A673 (cell line): Measurements from ENCODE around the gene PELI3. TPM values are rescaled to one million over a fixed set of nuclear protein-coding genes. Genes with fewer than 3 reads are reported as not detected.

Experiments
- BruUV-seq: library from RNA; stranded (reverse); fragments of 400-500 nt; replicated peaks from 2 replicates; lab custom pipeline; 2021; lab: Mats Ljungman, UMichigan
- CTCF ChIA-PET: fragments of 300-600 bp; sonication (Branson Sonifier 250); formaldehyde crosslinking; loops from one replicate; lab custom pipeline; 2022; ENCODE audit warnings: antibody characterized with exemption; lab: Charles Lee
- POLR2A ChIA-PET: fragments of 300-600 bp; sonication (Branson Sonifier 250); formaldehyde crosslinking; loops from one replicate; lab custom pipeline; 2022; ENCODE audit warnings: antibody characterized with exemption; ENCODE audit not compliant: low non-redundant PET; lab: Charles Lee
- DNase-seq: peaks from one replicate; pipeline ENCODE4 v3.0.0-alpha.2; 2015; ENCODE audit warnings: low spot score
- H3K27ac ChIP-seq: fragments of 200-600 bp; sonication (generic); 2 replicates; pipeline ENCODE4 v1.5.1; 2016; ENCODE audit warnings: mixed run types, low read depth, mild to moderate bottlenecking, mixed read lengths, antibody characterized with exemption, low read length; ENCODE audit not compliant: poor library complexity, severe bottlenecking
- H3K27me3 ChIP-seq: fragments of 200-600 bp; sonication (generic); replicated peaks from 2 replicates; pipeline ENCODE4 v1.6.1; 2017; ENCODE audit warnings: mixed run types, low read depth, mild to moderate bottlenecking, mixed read lengths, antibody characterized with exemption, low read length; ENCODE audit not compliant: insufficient read depth, poor library complexity
- H3K36me3 ChIP-seq: fragments of 200-600 bp; sonication (generic); 2 replicates; pipeline ENCODE4 v1.6.1; 2016; ENCODE audit warnings: mixed run types, mild to moderate bottlenecking, mixed read lengths, antibody characterized with exemption, low read length; ENCODE audit not compliant: insufficient read depth, poor library complexity, severe bottlenecking
- H3K4me1 ChIP-seq: fragments of 200-600 bp; sonication (generic); 2 replicates; pipeline ENCODE4 v1.6.1; 2017; ENCODE audit warnings: mixed run types, mild to moderate bottlenecking, mixed read lengths, antibody characterized with exemption, low read length; ENCODE audit not compliant: insufficient read depth, poor library complexity, severe bottlenecking
- H3K4me3 ChIP-seq: fragments of 200-600 bp; sonication (generic); 2 replicates; pipeline ENCODE4 v1.5.1; 2016; ENCODE audit warnings: low read depth, mixed run types, mild to moderate bottlenecking, mixed read lengths, low read length; ENCODE audit not compliant: poor library complexity, severe bottlenecking
- H3K9me3 ChIP-seq: fragments of 200-600 bp; sonication (generic); 2 replicates; pipeline ENCODE4 v1.6.1; 2016; ENCODE audit warnings: mixed run types, low read depth, mild to moderate bottlenecking, mixed read lengths, antibody characterized with exemption, low read length; ENCODE audit not compliant: poor library complexity, severe bottlenecking
- EZH2 ChIP-seq: fragments of 200-600 bp; sonication (generic); IDR thresholded peaks from 2 replicates; pipeline ENCODE4 v1.6.1; 2017; ENCODE audit warnings: borderline replicate concordance, low read depth, mild to moderate bottlenecking, mixed read lengths, antibody characterized with exemption, low read length; ENCODE audit not compliant: poor library complexity, severe bottlenecking
- intact Hi-C: fragments of 100-400 bp; cut with micrococcal nuclease; formaldehyde crosslinking; loops from one replicate; pipeline ENCODE4 v1.10.0; 2022; ENCODE audit not compliant: unreplicated experiment
- total RNA-seq: library from RNA; stranded (reverse); gene quantifications from 2 replicates; pipeline ENCODE4 v1.2.3, GENCODE V29; 2021
- TF ChIP-seq, protein P1 (sequence below): fragments of 300-800, 200-600 bp; sonication (generic); conservative IDR thresholded peaks from 2 replicates; pipeline ENCODE4 v1.5.1; 2017; ENCODE audit warnings: low read depth, mild to moderate bottlenecking, antibody characterized with exemption, low read length, moderate library complexity, mixed read lengths

Gene PELI3
- total RNA-seq, 1 experiment from 2014 or later, result 15.4 TPM

DNA sequence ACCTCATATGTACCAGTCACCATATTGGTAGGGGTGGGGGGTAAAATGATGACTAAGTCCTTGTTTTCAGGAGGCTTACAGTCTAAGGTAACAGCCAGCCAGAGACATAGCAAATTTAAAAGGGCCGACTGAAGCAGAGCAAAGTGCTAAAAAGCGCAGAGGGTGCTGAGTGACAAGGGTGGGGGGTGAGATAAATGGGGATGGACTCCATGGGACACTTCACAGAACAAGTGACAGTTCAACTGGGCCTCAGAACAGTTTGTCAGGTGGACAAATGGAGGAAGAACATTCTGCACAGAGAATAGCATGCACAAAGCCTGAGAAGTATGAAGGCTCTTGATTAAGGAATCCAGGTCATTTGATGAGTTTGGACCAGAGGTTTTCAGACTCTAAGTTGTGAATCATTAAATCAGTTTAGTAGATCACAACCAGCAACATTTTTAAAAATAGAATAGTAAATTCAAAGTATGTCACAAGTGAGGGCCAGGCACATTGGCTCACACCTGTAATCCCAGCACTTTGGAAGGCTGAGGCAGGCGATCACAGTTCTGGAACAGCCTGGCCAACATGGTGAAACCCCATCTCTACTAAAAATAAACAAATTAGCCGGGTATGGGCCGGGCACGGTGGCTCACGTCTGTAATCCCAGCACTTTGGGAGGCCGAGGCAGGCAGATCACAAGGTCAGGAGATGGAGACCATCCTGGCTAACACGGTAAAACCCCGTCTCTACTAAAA is 57.8 kb downstream of the PELI3 start:
- POLR2A ChIA-PET, result no interaction called here
- CTCF ChIA-PET, result no interaction called here
- H3K4me1 ChIP-seq, result no peaks in the 10 kb centered on the region
- no peak overlapping the region for H3K4me3 ChIP-seq
- H3K36me3 ChIP-seq, result peaks cover 11% of the 10 kb centered on the region
- DNase-seq, result no peak
- no peaks in the 10 kb centered on the region for H3K9me3 ChIP-seq
- no peak overlapping the region for H3K27ac ChIP-seq
- TF ChIP-seq, protein P1, sequence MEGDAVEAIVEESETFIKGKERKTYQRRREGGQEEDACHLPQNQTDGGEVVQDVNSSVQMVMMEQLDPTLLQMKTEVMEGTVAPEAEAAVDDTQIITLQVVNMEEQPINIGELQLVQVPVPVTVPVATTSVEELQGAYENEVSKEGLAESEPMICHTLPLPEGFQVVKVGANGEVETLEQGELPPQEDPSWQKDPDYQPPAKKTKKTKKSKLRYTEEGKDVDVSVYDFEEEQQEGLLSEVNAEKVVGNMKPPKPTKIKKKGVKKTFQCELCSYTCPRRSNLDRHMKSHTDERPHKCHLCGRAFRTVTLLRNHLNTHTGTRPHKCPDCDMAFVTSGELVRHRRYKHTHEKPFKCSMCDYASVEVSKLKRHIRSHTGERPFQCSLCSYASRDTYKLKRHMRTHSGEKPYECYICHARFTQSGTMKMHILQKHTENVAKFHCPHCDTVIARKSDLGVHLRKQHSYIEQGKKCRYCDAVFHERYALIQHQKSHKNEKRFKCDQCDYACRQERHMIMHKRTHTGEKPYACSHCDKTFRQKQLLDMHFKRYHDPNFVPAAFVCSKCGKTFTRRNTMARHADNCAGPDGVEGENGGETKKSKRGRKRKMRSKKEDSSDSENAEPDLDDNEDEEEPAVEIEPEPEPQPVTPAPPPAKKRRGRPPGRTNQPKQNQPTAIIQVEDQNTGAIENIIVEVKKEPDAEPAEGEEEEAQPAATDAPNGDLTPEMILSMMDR, result no peak
- no peak for TF ChIP-seq EZH2
- intact Hi-C loops, result no loop called here
- H3K27me3 ChIP-seq, result no peaks in the 10 kb centered on the region
- BruUV-seq, result no TSS peak

Other genes starting within 250 kb of the PELI3 start
- gene KLC2, start 209.2 kb upstream of the PELI3 start, total RNA-seq, result 94.3 and 97.4 TPM in 2 replicates
- 171 and 186 TPM in 2 replicates for gene RAB1B, start 198.3 kb upstream of the PELI3 start, total RNA-seq
- gene CNIH2, start 188.7 kb upstream of the PELI3 start, total RNA-seq, result 11.6 and 13.7 TPM in 2 replicates
- 125 and 128 TPM in 2 replicates for gene YIF1A, start 177.8 kb upstream of the PELI3 start, total RNA-seq
- 1.5 and 1.7 TPM in 2 replicates for gene TMEM151A, start 175.0 kb upstream of the PELI3 start, total RNA-seq
- gene CD248, start 149.9 kb upstream of the PELI3 start, total RNA-seq, result 97.8 and 111 TPM in 2 replicates
- 4.9 and 6.4 TPM in 2 replicates for gene RIN1, start 130.5 kb upstream of the PELI3 start, total RNA-seq
- 76.8 and 93.5 TPM in 2 replicates for gene BRMS1, start 121.8 kb upstream of the PELI3 start, total RNA-seq
- gene B4GAT1, start 119.3 kb upstream of the PELI3 start, total RNA-seq, result 47.1 and 53.6 TPM in 2 replicates
- gene SLC29A2, start 95.1 kb upstream of the PELI3 start, total RNA-seq, result 60.4 and 62.4 TPM in 2 replicates
- gene NPAS4, start 45.9 kb upstream of the PELI3 start, total RNA-seq, result not detected in 2 replicates
- gene MRPL11, start 28.1 kb upstream of the PELI3 start, total RNA-seq, result 96.5 and 97.9 TPM in 2 replicates
- 83.3 and 93.3 TPM in 2 replicates for gene DPP3, start 13.5 kb downstream of the PELI3 start, total RNA-seq
- gene BBS1, start 43.7 kb downstream of the PELI3 start, total RNA-seq, result 40.5 and 48.4 TPM in 2 replicates
- 9.7 and 12.2 TPM in 2 replicates for gene ZDHHC24, start 79.1 kb downstream of the PELI3 start, total RNA-seq
- not detected in 2 replicates for gene ACTN3, start 80.0 kb downstream of the PELI3 start, total RNA-seq
- gene CTSF, start 101.7 kb downstream of the PELI3 start, total RNA-seq, result 3.7 and 6.9 TPM in 2 replicates
- gene CCDC87, start 126.2 kb downstream of the PELI3 start, total RNA-seq, result 0.90 and 1.1 TPM in 2 replicates
- gene CCS, start 126.3 kb downstream of the PELI3 start, total RNA-seq, result 43.8 and 56.8 TPM in 2 replicates
- 152 and 162 TPM in 2 replicates for gene RBM14, start 149.7 kb downstream of the PELI3 start, total RNA-seq
- gene RBM4, start 171.8 kb downstream of the PELI3 start, total RNA-seq, result 238 and 245 TPM in 2 replicates
- 35.0 and 40.5 TPM in 2 replicates for gene RBM4B, start 211.0 kb downstream of the PELI3 start, total RNA-seq